GM18873 (cell line): ENCODE data around the gene NDE1.
"Not testable (repeated sequence)": the region's sequence is repeated elsewhere in the genome, so short reads cannot be mapped to it uniquely, and the experiment has no call there.

Experiments used
- ATAC-seq: cut with Tn5 transposase; IDR thresholded peaks from one replicate; pipeline ENCODE4 v1.9.1; 2021; ENCODE audit warnings: mild to moderate bottlenecking, moderate library complexity, moderate number of reproducible peaks; ENCODE audit not compliant: unreplicated experiment, low FRiP score

NDE1 gene

DNA sequence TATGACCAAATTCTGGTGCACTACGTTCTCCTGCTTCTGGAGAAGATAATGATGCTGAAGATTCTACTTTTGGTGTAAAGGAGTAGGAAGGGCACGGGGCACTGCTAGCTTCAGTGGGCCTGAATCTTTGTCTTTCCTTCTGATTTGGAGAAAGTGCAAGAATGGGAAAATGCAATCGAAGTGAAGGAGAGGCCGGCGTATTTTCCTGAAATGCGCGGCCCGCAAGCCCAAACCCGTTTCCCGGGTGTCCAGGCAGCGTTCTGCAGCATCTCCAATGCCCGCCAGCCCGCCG is 372 bp upstream of the NDE1 start:
- ATAC-seq = no peak

GRCh38 chr16:15650698-15651171 is 690 bp downstream of the NDE1 start:
- no peak for ATAC-seq

DNA sequence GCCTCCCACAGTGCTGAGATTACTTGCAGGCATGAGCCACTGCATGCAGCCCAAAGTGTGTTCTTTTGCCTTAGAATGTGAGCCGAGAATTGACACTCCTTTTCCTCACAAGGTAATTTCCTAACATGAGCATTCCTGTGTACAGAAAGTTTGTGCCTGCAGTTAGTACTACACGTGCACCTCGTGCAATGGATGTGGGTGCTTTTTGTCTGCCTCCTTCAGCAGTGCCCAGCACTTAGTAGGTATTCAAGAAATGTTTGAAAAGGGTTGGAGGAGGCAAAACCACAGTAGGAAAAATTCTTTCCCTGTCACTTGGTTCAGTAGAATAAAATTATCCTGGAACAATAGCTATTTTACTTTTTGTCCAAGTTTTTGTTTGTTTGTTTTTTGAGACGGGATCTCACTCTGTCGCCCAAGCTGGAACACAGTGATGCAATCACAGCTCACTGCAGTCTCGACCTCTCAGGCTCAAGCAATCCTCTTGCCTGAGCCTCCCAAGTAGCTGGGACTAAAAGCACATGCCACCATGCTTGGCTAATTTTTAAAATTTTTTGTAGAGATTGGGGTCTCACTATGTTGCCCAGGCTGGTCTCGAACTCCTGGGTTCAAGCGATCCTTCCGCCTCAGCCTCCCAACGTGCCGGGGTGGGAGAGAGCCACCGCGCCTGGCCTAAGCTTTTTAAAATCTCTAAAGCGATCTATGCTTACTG is 2.4 kb downstream of the NDE1 start:
- no peak for ATAC-seq

- no peak for ATAC-seq
Measured at GRCh38 chr16:15653227-15653626, 3.2 kb downstream of the NDE1 start.

GRCh38 chr16:15654591-15654990 is 4.5 kb downstream of the NDE1 start:
- ATAC-seq = no peak

GRCh38 chr16:15655561-15655960 is 5.5 kb downstream of the NDE1 start:
- ATAC-seq = not testable (repeated sequence)

- no peak for ATAC-seq
Measured at GRCh38 chr16:15658149-15658548, 8.1 kb downstream of the NDE1 start.

- ATAC-seq = no peak
Measured at GRCh38 chr16:15658556-15658955, 8.5 kb downstream of the NDE1 start.

GRCh38 chr16:15660203-15660601 is 10.2 kb downstream of the NDE1 start:
- no peak for ATAC-seq

- ATAC-seq = no peak
Measured at GRCh38 chr16:15665107-15665506, 15.1 kb downstream of the NDE1 start.

DNA sequence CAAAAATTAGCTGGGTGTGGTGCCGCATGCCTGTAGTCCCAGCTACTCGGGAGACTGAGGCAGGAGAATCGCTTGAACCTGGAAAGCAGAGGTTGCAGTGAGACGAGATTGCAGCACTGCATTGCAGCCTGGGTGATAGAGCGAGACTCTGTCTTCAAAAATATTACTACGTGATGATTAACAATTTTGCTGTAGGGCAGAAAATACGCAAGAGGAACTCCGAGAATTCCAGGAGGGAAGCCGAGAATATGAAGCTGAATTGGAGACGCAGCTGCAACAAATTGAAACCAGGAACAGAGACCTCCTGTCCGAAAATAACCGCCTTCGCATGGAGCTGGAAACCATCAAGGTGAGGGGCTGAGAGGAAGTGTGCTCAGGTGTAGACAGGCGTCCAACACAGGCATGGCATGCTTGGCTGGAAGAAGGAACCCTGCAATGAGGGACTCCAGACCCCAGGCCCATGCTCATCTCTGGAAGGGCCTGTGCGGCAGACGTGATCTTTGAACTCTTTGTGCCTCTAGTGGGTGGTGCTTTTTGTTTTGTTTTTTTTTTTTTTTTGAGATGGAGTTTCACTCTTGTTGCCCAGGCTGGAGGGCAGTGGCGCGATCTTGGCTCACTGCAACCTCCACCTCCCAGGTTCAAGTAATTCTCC is 17.2 kb downstream of the NDE1 start:
- no peak for ATAC-seq

DNA sequence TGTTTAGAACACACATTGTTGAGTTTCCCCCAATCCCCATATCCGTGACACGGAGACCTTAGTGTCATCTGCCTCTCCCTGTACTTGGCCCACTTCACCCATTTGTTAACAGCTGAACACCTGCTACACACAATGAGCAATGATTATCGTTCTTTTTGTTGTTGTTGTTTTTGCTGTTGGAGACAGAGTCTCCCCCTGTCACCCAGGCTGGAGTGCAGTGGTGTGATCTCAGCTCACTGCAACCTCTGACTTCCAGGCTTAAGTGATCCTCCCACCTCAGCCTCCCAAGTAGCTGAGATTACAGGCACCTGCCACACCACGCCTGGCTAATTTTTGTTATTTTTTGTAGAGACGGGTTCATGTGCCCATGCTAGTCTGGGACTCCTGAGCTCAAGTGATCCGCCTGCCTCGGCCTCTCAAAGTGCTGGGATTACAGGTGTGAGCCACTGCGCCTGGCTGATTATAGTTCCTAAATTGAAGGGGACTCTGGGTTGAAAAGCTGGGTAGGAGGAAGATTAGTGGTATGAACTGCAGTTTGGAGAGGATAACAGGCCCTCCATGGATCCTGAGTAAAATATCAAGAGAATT is 21.6 kb downstream of the NDE1 start:
- no peak for ATAC-seq

GRCh38 chr16:15672127-15672513 is 22.1 kb downstream of the NDE1 start:
- not testable (repeated sequence) for ATAC-seq

DNA sequence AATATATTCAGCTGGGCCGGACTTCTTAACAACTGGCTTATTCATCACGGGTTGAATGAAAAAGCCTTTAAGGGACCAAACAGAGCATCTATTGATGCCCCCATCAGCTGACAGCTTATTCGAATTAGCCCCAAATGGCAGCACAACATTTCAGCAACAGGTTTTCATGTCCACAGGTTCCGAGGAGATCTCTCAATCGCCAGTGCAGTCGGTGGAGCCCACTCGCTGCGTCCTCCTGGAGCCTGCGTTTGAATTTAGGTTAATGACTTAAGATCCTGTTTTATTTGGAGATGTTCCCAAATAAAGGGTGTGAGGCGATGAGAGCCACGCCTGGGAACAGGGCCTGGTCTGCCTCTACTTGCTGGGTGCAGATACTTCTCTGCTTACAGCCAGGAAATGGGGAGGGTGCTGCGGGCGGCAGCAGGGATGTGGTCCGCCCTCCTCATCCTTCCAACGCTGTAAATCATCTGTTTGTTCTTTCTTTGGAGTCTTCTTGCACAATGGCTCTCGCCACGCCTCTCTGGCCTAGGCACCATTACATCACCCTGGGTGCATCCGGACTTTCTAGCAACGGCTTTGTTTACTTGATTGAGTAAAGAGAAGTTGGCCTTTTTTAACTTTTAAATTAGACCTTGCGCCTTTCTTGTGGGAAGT is 22.6 kb downstream of the NDE1 start:
- no peak for ATAC-seq

DNA sequence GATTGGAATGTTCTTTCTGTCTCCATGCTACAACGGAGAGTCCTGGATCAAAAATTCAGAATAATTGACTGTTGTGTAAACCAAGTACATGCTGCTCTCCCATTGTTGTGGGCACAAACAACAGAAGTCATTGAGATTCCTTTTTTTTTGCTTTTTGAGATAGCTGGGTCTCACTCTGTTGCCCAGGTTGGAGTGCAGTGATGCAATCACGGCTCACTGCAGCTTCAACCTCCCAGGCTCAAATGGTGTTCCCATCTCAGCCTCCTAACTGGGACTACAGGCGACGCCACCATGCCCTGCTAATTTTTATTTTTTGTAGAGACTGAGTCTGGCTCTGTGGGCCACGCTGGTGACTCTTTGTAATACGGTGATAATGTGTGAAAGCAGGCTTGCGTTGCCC is 24.5 kb downstream of the NDE1 start:
- no peak for ATAC-seq

GRCh38 chr16:15676506-15676905 is 26.5 kb downstream of the NDE1 start:
- ATAC-seq = no peak

DNA sequence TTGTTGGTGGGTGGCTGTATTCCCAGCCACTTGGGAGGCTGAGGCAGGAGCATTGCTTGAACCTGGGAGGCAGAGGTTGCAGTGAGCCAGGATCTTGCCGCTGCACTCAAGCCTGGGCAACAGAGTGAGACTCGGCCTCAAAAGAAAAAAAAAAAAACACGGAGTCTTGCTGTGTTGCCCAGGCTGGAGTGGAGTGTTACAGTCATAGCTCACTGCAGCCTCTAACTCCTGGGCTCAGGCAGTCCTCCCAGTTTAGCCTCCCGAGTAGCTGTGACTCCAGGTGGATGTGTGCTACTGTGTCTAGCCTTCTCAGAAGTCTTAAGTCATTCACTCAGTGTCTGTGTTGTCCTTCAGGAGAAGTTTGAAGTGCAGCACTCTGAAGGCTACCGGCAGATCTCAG is 27.4 kb downstream of the NDE1 start:
- ATAC-seq = no peak

GRCh38 chr16:15682105-15682570 is 32.1 kb downstream of the NDE1 start:
- no peak for ATAC-seq

DNA sequence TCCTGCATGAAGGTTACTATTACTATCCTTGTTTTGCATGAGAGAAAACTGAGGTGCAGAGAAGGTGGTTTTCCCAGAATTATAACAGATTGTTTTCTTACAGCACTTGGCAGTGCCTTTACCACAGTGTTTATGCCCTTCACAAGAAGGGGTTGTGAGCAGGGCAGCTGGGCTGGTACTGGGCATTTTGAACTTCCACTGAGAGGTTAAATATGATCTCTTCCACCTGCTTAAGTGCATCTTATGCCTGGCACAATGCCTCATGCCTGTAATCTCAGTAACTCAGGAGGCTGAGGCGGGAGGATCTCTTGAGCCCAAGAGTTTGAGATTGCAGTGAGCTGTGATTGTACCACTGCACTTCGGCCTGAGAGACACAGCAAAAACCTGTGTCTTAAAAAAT is 36.2 kb downstream of the NDE1 start:
- ATAC-seq = no peak

GRCh38 chr16:15689290-15689689 is 39.2 kb downstream of the NDE1 start:
- ATAC-seq = no peak

GRCh38 chr16:15690296-15690695 is 40.3 kb downstream of the NDE1 start:
- ATAC-seq = no peak
